ENCODE measurements around the gene LSG1. TPM values are rescaled to one million over a fixed set of nuclear protein-coding genes. Genes with fewer than 3 reads are reported as not detected.

The LSG1 gene
- total RNA-seq, 1 experiment from 2014 or later: 39.7 TPM

DNA sequence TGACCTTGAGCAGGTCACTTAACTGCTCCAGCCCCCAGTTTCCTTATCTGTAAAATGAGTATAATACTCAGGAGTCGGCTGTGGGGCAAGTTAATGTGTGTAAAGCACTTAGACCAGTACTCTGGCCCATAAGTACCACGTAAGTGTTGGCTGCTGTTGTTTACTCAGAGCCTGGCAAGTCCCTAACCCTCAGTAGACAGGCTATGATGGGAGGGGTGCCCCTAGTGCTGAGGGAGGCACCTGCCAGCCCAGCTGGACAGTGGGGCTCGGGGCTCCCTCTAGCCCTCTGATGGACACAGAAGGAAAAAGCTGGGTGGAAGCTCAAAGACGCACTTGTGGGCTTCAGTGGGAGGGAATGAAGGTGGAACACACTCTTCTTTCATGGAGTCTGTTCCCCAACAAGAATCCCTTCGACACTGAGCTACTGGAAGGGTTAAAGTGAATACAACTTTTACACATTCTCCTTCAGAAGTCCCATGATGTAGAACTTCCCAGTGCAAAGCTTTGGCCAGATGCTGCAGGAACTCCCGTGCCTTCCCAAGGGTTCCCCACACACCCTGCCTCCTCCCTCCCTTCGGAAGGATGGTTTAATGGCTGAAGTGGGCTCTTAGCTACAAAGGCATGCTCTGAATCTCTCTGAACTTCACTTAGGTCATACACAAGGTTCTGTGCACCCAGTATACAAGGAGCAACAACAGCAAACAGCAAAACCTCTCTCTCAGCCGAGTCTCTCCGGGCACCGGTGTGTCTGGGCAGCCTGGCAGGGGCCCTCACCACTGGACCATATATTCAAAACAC, 64.2 kb downstream of the LSG1 start (continued):
- TF ChIP-seq, protein P1, sequence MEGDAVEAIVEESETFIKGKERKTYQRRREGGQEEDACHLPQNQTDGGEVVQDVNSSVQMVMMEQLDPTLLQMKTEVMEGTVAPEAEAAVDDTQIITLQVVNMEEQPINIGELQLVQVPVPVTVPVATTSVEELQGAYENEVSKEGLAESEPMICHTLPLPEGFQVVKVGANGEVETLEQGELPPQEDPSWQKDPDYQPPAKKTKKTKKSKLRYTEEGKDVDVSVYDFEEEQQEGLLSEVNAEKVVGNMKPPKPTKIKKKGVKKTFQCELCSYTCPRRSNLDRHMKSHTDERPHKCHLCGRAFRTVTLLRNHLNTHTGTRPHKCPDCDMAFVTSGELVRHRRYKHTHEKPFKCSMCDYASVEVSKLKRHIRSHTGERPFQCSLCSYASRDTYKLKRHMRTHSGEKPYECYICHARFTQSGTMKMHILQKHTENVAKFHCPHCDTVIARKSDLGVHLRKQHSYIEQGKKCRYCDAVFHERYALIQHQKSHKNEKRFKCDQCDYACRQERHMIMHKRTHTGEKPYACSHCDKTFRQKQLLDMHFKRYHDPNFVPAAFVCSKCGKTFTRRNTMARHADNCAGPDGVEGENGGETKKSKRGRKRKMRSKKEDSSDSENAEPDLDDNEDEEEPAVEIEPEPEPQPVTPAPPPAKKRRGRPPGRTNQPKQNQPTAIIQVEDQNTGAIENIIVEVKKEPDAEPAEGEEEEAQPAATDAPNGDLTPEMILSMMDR (IDR thresholded peaks at IDR 0.05 in 2 of 3, conservative IDR thresholded peaks at IDR 0.05 in 1 of 3; ENCODE audit: borderline replicate concordance in 1 of 3, insufficient read depth in 1 of 3, low read depth in 2 of 3, low read length in 2 of 3): no peak

DNA sequence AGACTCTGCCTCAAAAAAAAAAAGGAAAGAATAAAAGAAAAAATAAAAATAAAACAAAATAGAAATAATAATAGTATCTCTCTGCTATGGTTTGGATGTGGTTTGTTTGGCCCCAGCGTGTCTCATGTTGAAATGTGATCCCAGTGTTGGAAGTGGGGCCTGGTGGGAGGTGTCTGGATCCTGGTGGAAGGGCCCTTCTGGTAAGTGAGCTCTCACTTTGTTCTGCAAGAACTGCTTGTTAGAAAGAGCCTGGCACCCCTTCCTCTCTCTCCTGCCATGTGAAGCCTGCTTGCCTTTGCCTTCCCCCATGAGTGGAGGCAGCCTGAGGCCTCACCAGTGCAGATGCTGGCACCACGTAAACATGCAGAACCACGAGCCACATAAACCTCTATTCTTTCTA, 65.0 kb downstream of the LSG1 start:
- Histone ChIP-seq H3K4me2 (ENCODE audit: low read length) (no peak overlapping the region), H3K9me3 (ENCODE audit: control insufficient read depth in 1 of 2, insufficient read depth in 1 of 2, low read depth in 1 of 2, low read length in 2 of 2) (no peaks in the 10 kb centered on the region), H4K20me1 (ENCODE audit: insufficient read depth) (no peaks in the 10 kb centered on the region), H3K27ac (ENCODE audit: low read depth, low read length) (no peak overlapping the region), H3K4me3 (replicated peaks in 1 of 2; ENCODE audit: low read depth in 1 of 2, low read length in 2 of 2) (no peak overlapping the region), H3K4me1 (ENCODE audit: control insufficient read depth in 1 of 2, insufficient read depth in 2 of 2, low read length in 2 of 2) (no peaks in the 10 kb centered on the region), H3K79me2 (ENCODE audit: insufficient read depth, low read length) (no peaks in the 10 kb centered on the region), H3K9me2 (ENCODE audit: insufficient read depth) (no peaks in the 10 kb centered on the region), H2AFZ (ENCODE audit: low read depth, low read length, poor library complexity, severe bottlenecking) (no peak overlapping the region), H3K36me3 (ENCODE audit: control insufficient read depth in 1 of 2, insufficient read depth in 2 of 2, low read length in 2 of 2) (0 out of 4 replicates have a peak, but pooled peaks cover 0 to 3% of the 10 kb centered on the region in 2 experiments), H3K27me3 (ENCODE audit: insufficient read depth, low read length) (no peaks in the 10 kb centered on the region), H3K9ac (ENCODE audit: low read length) (no peak overlapping the region)
- intact Hi-C loops (cut with micrococcal nuclease): no loop called here
- ChIA-PET CTCF (no interaction called here), POLR2A (no interaction called here), RAD21 (ENCODE audit: low non-redundant PET in 1 of 2, low total read pairs in 2 of 2, uncharacterized antibody in 2 of 2, unreplicated experiment in 2 of 2) (no interaction called here)
- TF ChIP-seq, protein P2, sequence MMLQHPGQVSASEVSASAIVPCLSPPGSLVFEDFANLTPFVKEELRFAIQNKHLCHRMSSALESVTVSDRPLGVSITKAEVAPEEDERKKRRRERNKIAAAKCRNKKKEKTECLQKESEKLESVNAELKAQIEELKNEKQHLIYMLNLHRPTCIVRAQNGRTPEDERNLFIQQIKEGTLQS (IDR thresholded peaks at IDR 0.05): no peak
- TF ChIP-seq RAD21 (IDR thresholded peaks at IDR 0.05; ENCODE audit: low read depth) (no peak), ZNF274 (IDR thresholded peaks at IDR 0.05; ENCODE audit: low read depth, low read length) (no peak), POLR2A (IDR thresholded peaks at IDR 0.05; ENCODE audit: borderline replicate concordance, extremely low read depth, insufficient read depth, insufficient read length) (no peak), EZH2phosphoT487 (IDR thresholded peaks at IDR 0.05; ENCODE audit: borderline replicate concordance) (no peak), YY1 (IDR thresholded peaks at IDR 0.05; ENCODE audit: extremely low read depth, insufficient replicate concordance, low read depth, low read length) (no peak), SP1 (IDR thresholded peaks at IDR 0.05; ENCODE audit: low read depth) (no peak), EZH2 (IDR thresholded peaks at IDR 0.05) (no peak), ELF1 (IDR thresholded peaks at IDR 0.05; ENCODE audit: borderline replicate concordance, low read depth) (no peak), TCF7L2 (IDR thresholded peaks at IDR 0.05; ENCODE audit: borderline replicate concordance, extremely low read depth, insufficient read depth, insufficient read length) (no peak), JUND (IDR thresholded peaks at IDR 0.05) (no peak), EGR1 (IDR thresholded peaks at IDR 0.05; ENCODE audit: low read depth) (no peak), SRF (IDR thresholded peaks at IDR 0.05; ENCODE audit: low read depth) (no peak), ZFX (IDR thresholded peaks at IDR 0.05) (no peak)
- TF ChIP-seq, protein P3, sequence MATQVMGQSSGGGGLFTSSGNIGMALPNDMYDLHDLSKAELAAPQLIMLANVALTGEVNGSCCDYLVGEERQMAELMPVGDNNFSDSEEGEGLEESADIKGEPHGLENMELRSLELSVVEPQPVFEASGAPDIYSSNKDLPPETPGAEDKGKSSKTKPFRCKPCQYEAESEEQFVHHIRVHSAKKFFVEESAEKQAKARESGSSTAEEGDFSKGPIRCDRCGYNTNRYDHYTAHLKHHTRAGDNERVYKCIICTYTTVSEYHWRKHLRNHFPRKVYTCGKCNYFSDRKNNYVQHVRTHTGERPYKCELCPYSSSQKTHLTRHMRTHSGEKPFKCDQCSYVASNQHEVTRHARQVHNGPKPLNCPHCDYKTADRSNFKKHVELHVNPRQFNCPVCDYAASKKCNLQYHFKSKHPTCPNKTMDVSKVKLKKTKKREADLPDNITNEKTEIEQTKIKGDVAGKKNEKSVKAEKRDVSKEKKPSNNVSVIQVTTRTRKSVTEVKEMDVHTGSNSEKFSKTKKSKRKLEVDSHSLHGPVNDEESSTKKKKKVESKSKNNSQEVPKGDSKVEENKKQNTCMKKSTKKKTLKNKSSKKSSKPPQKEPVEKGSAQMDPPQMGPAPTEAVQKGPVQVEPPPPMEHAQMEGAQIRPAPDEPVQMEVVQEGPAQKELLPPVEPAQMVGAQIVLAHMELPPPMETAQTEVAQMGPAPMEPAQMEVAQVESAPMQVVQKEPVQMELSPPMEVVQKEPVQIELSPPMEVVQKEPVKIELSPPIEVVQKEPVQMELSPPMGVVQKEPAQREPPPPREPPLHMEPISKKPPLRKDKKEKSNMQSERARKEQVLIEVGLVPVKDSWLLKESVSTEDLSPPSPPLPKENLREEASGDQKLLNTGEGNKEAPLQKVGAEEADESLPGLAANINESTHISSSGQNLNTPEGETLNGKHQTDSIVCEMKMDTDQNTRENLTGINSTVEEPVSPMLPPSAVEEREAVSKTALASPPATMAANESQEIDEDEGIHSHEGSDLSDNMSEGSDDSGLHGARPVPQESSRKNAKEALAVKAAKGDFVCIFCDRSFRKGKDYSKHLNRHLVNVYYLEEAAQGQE (IDR thresholded peaks at IDR 0.05; ENCODE audit: low read depth): no peak
- TF ChIP-seq, protein P4, sequence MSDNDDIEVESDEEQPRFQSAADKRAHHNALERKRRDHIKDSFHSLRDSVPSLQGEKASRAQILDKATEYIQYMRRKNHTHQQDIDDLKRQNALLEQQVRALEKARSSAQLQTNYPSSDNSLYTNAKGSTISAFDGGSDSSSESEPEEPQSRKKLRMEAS (IDR thresholded peaks at IDR 0.05): no peak
- TF ChIP-seq, protein P1 (IDR thresholded peaks at IDR 0.05 in 2 of 3, conservative IDR thresholded peaks at IDR 0.05 in 1 of 3; ENCODE audit: borderline replicate concordance in 1 of 3, insufficient read depth in 1 of 3, low read depth in 2 of 3, low read length in 2 of 3): no peak
- no peak for DNase-seq (ENCODE audit: low read depth, low spot score)
- BruUV-seq (replicated peaks): no TSS peak
- no peak for ATAC-seq

All from HCT116 (cell line).